GM13977 (cell line): Measurements from ENCODE around the gene DCUN1D3.

Experiments used
- DNase-seq: peaks from one replicate; pipeline ENCODE4 v3.0.0; 2012; ENCODE audit warnings: low spot score
- in situ Hi-C: fragments of 300-500 bp; cut with MboI; formaldehyde crosslinking; loops from one replicate; pipeline ENCODE4 v1.12.0; 2022; ENCODE audit warnings: low sequenced_read_pairs, low pct_unique_long_range_greater_than_20kb, mixed read lengths, inconsistent platforms; ENCODE audit not compliant: unreplicated experiment
- TF ChIP-seq, protein P1 (sequence below): IDR thresholded peaks from 2 replicates; pipeline ENCODE4 v1.5.1; 2012; ENCODE audit warnings: mild to moderate bottlenecking, control low read depth; ENCODE audit not compliant: insufficient read depth; ENCODE audit errors: extremely low read depth, missing control alignments

DCUN1D3 gene

GRCh38 chr16:20844588-20844987 is 55.6 kb downstream of the DCUN1D3 start:
- DNase-seq = no peak

DNA sequence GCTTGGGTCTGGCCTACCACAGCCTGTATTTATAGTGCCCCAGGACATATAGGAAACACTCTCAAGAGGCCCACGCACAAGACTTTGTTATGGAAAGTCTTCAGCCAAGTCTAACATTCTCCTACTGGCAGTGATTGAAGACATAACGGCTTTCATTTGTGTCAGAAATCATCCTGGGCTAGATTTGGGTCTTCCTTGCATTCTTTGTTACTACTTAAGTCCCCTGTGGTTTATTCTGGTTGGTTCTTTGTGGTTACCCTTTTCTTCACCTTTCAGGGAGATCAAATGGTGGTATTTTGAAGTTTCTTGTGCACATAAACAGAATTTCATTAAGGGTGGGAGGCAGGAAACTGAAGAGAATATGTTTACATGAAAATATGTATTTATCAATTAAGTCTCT is 56.1 kb downstream of the DCUN1D3 start:
- TF ChIP-seq, protein P1, sequence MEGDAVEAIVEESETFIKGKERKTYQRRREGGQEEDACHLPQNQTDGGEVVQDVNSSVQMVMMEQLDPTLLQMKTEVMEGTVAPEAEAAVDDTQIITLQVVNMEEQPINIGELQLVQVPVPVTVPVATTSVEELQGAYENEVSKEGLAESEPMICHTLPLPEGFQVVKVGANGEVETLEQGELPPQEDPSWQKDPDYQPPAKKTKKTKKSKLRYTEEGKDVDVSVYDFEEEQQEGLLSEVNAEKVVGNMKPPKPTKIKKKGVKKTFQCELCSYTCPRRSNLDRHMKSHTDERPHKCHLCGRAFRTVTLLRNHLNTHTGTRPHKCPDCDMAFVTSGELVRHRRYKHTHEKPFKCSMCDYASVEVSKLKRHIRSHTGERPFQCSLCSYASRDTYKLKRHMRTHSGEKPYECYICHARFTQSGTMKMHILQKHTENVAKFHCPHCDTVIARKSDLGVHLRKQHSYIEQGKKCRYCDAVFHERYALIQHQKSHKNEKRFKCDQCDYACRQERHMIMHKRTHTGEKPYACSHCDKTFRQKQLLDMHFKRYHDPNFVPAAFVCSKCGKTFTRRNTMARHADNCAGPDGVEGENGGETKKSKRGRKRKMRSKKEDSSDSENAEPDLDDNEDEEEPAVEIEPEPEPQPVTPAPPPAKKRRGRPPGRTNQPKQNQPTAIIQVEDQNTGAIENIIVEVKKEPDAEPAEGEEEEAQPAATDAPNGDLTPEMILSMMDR = no peak
- DNase-seq = no peak
- in situ Hi-C loops = no loop called here

More at GRCh38 chr16:20844588-20844987, 55.6 kb downstream of the DCUN1D3 start:
- in situ Hi-C loops = no loop called here
- TF ChIP-seq, protein P1 = no peak

GRCh38 chr16:20839504-20839903 is 60.7 kb downstream of the DCUN1D3 start:
- in situ Hi-C loops = no loop called here
- no peak for DNase-seq
- TF ChIP-seq, protein P1 = no peak

DNA sequence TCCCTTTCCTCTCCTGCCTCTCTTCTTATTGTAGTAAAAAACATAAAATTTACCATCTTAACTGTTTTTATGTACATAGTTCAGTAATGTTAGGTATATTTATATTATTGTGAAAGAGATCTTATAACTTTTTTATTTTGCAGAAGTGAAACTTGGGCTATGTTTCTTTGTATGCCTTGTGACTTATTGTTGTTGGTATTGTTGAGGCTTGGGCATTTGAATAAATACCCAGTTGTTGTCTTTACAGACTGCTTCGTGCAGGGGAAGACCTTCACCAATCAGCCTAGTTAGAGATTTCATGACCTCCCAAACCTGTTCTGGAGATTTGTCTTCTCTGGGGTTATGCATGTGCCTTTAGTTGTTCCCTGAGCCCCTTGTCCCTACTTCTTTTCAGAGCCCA is 61.9 kb downstream of the DCUN1D3 start:
- no peak for DNase-seq
- in situ Hi-C loops = no loop called here
- TF ChIP-seq, protein P1 = no peak

GRCh38 chr16:20833086-20833485 is 67.1 kb downstream of the DCUN1D3 start:
- in situ Hi-C loops = no loop called here
- no peak for DNase-seq
- TF ChIP-seq, protein P1 = no peak

DNA sequence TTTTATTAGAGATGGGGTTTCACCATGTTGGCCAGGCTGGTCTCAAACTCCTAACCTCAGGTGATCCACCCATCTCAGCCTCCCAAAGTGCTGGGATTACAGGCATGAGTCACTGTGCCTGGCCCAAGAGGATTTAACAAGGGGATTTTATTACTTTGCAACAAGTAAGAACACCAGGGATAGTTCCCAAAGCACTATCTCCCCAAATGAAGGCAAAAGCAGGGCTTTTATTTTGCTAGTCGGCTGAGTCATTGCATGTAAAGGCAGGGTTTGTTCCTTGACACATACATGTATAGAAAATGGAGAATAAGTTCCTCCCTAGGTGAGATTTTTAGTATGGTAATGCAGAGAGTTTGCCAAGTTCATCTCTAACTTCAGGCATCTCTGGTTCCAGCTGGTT is 69.8 kb downstream of the DCUN1D3 start:
- DNase-seq = no peak
- in situ Hi-C loops = no loop called here
- TF ChIP-seq, protein P1 = no peak

- in situ Hi-C loops = no loop called here
Measured at GRCh38 chr16:20829536-20829935, 70.6 kb downstream of the DCUN1D3 start.

More at GRCh38 chr16:20829536-20829935, 70.6 kb downstream of the DCUN1D3 start:
- TF ChIP-seq, protein P1 = no peak
- DNase-seq = no peak
